NCI-H187 treated with DMSO at 0.1 percent for 48 hours (cell line): ENCODE results near the gene PPARD.
"Not testable (repeated sequence)": the region's sequence is repeated elsewhere in the genome, so short reads cannot be mapped to it uniquely, and the experiment has no call there.

Source experiments
- DNase-seq: peaks from one replicate; lab custom pipeline; 2025; lab: John Stamatoyannopoulos, UW

Gene PPARD

DNA sequence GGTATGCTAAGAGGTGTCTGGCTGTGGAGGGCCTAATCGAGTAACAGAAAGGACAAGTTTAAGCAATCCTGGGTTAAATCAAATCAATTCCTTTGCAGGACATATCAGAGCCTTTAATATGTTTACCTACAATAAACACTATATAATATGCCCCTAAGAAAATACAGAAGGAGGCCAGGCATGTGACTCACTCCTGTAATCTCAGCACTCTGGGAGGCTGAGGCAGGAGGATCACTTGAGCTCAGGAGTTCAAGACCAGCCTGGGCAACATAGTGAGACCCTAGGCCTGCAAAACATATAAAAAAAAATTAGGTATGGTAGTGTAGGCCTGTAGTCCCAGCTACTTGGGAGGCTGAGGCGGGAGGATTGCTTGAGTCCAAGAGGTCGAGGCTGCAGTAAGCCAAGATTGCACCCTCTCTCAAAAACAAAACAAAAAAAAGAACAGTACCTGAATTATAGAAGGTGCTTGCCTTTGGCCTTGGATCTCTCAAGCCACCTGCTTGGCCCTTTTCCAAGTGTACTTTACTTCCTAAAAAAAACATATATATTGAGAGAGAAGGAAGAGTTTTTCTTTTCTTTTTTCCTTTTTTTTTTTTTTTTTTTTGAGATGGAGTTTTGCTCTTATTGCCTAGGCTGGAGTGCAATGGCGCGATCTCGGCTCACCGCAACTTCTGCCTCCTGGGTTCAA lies 96.2 kb downstream of the PPARD start:
- not testable (repeated sequence) for DNase-seq

DNA sequence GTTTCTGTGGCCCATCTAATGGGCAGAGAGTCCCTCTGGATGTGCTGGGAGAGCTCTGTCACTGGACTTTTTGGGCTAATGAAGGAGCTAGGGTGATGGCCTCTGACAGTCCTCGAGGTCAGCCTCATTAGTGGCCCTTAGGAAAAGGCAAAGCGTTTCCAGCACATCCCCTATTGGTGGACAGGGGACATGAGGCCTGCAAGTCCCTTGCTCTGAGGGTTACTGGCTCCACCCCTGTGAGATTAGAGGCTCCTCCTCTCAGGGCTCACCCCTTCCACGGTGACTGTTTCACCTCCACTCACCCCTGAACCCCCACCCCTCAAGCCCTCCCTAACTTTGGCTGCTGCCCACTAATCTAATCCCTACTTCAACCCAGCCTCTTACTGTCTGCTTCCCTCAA lies 97.0 kb downstream of the PPARD start:
- DNase-seq = no peak

DNA sequence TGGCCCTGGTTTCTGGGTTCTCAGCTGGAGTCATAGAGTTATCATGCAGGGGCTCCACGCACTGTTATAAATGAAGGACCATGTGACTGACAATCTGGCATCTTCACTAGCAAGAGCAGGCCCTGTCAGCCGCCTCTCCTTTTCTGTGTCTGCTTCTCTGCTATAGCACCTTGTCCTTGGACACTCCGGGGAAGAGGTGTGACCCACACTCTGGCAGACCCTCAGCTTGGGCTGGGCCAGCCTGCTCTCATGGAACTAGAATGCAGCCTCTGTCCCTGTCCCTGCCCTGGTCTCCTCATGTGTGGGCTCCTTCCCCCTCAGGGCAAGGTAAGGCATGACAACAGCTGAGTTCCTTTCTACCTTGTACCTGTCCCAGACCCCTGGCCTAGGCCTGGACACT lies 98.8 kb downstream of the PPARD start:
- no peak for DNase-seq

DNA sequence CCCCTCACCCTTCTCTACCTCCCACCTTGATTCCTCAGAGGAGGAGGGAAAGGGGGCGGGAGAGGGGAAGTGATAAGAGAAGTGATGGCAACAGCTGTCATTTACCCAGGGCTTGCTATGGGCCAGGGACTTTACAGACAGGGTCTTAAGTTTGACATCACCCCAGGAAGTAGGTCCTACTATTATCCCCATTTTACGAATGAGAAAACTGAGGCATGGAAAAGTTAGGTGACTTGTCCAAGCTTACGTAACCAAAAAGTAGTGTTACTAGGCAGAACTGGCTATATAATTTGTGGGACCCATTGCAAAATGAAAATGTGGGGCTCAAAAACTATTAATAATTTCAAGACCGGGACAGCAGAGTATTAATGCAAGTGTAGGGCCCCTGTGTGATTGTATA lies 99.3 kb downstream of the PPARD start:
- no peak for DNase-seq

DNA sequence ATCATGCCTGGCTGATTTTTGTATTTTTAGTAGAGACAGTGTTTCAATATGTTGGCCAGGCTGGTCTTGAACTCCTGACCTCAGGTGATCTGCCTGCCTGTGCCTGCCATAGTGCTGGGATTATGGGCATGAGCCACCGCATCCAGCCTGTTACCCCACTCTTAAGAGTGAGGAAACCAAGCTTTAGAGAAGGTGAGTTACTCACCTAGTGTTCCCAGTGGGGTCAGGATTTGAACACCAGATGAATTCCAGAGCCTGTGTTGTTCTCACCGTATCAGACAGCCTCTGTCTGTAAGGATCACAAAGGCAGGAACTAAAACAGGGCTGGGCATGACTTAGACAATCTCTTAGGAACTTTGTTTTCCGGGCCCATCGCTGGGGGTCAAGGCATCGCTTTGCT lies 100.3 kb downstream of the PPARD start:
- no peak for DNase-seq

DNA sequence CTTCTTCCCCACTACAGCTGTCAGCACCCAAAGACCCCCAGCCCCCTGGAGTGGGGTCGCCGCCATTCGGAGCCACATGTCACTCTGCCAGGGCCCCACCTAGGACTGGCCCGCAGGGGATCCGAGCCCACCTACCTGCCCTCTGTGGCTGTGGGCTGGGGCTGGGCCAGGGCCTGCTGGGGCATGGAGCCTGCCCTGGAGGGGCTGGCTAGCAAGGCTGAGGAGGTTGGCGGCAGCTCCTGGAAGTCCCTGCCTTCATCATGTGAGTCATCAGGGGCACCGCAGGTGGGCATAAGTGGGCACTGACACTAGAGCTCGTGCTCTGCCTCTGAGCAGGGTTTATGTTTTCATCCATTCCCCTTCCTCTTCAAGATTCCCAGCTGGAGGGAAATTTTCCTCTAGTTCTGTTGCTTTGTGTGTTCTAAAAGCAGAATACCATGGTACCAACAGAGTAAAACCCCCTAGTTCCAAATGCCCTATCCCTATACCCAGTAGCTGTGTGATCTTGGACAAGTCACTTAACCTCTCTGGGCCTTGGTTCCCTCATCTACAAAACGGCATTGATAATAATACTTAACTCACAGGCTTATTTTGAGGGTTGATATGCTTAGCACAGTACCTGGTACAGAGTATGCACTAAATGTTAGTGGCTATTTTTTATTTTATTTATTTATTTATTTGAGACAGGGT lies 101.1 kb downstream of the PPARD start:
- no peak for DNase-seq

DNA sequence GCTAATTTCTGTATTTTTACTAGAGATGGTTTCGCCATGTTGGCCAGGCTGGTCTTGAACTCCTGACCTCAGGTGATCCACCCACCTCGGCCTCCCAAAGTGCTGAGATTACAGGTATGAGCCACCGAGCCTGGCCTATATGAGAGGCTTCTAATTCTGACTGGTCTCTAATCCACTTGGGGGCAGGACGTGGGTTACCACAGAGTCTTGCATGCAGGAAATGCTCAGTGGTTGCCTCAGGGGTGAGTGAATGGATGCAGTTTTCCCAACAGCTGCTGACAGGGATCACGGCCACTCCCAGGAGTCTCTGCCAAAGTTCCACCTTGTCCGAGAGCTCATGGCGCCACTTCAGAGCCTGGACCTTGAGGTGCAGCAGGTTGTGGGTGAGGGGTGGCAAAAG lies 103.3 kb downstream of the PPARD start:
- DNase-seq = no peak

DNA sequence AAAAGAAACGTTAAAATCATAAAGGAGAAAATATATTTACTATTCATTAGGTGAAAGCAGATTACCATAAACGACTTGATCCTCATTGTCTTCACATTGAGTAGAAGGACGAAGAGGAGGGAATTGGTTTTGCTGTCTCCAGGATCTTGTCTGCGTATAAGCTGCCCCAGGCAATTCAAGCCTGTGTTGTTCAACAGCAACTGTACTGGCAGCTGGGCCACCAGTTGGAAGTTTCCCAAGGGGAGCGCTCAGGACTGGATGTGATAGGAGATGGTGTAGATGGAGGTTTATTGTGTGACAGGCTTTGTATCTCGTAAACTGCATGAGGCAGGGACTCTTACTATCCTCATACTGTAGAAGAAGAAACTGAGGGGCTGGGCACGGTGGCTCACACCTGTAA lies 105.8 kb downstream of the PPARD start:
- no peak for DNase-seq

DNA sequence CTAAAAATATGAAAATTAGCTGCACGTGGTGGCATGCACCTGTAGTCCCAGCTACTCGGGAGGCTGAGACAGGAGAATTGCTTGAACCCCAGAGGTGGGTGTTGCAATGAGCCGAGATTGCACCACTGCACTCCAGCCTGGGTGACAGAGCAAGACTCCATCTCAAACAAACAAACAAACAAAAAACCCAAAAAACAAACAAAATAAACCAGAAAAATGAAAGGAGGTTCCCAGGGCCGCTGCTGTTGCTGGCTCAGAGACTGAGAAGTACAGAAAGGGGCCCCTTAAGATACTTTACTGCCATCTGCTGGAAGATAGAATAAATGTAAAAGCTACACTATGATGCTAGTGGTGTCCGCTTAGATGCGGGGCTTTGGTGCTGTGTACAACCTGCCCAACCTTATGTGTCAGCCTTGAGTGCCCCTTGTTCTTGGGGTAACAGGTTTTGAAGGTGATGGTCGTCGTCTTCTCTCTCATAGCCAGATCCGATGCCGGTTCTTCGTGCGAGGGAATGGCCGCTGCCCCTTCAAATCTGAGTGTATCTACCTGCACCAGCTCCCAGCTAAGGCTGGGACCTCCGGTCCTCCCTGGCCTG lies 107.0 kb downstream of the PPARD start:
- DNase-seq = peak; percentile 59

DNA sequence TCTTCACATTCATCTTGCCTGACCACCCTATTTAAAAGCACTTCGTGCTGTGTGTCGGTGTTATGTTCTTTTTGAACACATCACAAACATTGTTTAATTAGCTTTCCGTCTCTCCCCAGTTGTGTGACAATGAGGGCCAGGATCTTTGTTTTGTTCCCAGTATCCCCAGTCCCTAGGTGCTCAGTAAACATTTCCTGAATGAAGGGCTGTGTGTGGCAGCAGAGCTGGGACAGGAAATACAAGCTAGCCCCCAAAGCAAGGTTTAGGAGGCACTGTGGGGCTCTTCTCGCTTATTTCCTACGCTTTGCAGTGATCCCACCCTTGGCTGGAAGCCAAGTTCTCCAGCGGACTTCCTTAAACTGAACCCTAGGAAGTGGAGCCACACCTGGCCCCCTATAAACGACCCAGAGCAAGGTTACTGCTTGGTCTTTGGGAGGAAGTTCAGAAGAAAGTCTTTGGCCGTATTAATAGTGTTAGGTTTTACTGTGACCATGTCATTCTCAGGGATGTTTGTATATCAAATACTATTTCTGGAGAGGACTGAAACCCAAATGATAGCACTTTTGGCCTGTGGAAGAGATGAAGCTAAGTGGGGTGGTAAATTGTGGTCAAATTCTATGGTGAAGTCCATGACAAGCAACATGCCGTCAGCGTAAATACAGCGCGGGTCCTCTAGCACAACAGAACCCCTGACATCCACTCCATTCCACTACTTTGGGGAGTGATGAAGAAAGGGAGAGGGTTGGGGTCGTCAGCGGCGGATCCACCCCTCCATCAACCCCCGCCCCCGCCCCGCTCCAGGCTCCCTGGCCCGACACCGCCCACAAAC lies 109.2 kb downstream of the PPARD start:
- DNase-seq = no peak

DNA sequence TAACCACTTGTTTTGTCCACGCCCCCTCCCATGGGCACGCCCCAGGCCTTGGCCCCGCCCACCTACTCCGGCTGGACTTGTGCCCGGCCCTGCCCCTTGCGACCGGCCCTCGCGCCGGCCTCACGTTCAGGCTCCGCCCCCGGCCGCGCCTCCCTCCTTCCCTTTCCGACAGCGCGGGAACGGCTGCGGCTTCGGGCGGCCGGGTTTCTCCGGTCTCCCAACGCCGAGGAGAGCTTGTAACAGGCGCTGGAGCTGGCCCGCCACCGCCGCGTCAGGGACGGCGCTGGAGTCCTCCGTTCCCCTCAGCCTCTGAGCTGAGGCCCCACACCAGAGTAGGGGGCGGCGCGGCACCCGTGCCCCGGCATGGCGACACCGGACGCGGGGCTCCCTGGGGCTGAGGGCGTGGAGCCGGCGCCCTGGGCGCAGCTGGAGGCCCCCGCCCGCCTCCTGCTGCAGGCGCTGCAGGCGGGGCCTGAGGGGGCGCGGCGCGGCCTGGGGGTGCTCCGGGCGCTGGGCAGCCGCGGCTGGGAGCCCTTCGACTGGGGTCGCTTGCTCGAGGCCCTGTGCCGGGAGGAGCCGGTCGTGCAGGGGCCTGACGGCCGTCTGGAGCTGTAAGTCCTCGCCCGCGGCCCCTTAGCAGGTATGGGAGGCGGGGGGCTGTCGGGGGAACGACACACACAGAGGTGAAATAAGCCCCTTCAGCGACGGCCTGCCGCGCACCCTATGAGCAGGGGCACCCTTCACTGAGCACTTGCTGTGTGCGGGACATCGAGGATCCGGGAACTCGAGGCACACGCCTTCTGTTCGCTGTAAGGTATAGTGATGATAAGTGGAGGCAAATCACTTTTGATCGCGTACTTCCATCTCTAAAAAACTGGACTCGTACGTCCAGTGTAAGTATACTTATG lies 110.1 kb downstream of the PPARD start, which contains the start of gene FANCE:
Gene FANCE, plus strand, starts transcription at position 156 of the 908 bp plus-strand sequence. Its CDS starts 208 bp downstream, at position 364.
- peak; percentile 33 for DNase-seq

DNA sequence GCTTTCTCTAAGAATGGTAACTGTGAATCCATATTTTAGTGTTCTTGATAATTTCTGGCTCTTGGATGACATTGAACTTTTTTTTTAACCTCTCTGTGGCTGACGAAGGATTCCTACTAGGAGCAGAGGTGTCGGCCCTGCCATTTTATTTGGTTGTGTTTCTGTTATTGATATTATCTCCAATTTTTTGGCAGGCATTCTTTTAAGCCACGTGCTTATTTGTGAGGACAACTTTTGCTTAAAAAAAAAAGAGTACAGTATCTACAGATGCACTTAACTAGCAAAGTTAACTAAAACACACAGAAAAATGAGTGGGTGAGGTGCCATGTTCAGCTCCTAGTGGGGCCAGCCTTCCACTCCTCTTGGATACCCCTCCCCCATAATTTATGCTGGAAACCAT lies 110.9 kb downstream of the PPARD start:
- DNase-seq = no peak

DNA sequence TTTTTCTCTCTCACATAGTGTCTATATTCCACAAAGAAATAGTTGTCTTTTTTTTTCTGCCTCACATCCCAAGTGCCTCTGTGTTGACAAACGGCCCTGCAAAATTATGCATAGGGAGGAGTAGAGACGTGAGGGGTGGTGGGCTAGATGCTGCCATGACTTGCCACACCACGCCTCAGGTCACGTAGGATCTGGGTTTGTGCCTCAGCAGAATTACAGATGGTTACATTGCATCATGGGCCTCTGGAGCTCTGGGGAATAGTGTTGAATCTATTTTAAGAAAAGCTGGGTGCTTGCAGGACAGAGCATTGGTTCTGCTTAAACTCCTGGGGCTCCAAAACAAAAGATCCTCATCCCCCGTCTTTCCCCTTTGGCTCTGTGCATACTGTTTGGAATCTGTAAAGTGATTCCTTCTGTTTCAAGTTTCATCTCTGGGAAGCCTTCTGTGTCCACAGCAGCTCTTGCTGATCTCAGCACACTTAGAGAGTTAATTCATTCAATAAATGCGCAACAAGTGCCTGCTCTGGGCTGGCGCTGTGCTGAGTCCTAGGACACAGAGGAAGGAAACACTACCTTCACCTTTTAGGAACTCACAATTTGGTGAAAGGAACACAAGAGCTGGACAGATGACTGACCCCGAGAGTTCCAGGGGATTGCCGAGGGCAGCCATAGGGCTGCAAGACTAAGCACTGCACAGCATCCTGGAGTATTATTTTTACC lies 112.2 kb downstream of the PPARD start:
- DNase-seq = no peak

DNA sequence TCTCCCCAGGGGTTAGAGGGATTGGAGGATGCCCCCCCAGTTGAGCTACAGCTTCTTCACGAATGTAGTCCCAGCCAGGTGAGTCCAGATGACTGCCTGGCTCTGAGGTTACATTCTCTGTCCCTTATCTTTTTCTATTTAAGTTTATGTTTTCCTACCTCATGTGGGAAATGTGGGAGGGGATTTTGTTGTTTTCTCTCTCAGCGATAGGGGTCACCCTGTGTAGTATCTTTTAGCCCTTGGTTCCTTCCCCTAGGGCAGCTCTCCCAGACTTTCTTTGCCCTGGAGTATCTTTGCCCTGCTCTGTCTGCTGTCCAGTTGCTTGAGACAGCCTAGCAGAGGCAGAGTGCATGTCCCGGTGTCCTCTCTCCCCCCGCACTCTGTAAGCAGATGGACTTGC lies 115.5 kb downstream of the PPARD start:
- no peak for DNase-seq

DNA sequence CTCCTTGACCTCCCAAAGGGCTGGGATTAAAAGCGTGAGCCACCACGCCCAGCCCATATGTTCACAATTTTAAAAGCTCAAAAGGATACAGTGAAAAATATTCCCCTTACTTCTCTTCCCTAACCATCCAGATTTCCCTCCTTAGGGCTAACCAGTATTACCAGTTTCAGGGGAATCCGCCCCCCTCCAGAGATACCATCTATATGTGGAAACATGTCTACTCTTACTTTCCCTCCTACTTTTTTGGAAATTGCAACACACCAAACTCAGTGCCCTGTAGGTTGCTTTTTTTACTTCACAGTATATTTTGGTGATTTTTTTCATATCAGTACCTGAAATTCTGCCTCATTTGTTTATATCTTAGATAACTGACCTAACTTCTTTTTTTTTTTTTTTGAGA lies 118.9 kb downstream of the PPARD start:
- no peak for DNase-seq

DNA sequence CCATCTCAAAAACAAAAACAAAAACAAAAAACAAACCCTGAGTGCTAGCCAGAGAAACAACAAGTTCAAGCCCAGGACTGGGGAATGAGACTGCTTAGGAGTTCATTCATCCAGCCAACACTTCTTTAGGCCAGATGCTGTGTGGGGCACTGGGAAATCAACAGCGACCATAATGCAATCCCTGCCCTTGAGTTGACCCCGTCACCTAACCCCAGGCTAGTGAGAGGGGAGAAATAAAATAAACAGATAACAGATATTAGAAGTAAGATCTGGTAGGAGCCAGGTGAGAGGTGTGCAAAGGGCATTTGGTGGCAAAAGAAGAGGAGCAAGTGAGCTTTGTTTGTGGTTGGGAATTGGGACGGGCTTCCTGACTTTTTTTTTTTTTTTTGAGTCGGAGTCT lies 120.9 kb downstream of the PPARD start:
- no peak for DNase-seq

DNA sequence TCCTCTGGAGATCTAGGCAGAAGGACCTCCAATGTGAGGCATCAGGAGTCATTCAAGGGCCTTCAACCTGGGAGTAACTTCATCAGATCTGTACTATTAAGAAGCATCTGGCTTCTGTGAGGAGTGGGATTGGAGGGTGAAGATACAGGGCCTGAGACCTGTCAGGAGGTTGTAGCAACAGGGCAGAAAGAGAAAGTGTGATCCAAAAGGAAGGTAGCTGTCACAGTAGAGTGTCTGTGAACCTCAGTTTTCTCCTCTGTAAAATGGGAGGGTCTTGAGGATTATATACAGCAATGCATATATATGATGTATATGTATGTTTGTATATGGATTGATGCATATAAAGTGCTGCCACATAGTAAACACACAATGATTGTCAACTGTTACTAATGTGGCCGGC lies 123.3 kb downstream of the PPARD start:
- no peak for DNase-seq

DNA sequence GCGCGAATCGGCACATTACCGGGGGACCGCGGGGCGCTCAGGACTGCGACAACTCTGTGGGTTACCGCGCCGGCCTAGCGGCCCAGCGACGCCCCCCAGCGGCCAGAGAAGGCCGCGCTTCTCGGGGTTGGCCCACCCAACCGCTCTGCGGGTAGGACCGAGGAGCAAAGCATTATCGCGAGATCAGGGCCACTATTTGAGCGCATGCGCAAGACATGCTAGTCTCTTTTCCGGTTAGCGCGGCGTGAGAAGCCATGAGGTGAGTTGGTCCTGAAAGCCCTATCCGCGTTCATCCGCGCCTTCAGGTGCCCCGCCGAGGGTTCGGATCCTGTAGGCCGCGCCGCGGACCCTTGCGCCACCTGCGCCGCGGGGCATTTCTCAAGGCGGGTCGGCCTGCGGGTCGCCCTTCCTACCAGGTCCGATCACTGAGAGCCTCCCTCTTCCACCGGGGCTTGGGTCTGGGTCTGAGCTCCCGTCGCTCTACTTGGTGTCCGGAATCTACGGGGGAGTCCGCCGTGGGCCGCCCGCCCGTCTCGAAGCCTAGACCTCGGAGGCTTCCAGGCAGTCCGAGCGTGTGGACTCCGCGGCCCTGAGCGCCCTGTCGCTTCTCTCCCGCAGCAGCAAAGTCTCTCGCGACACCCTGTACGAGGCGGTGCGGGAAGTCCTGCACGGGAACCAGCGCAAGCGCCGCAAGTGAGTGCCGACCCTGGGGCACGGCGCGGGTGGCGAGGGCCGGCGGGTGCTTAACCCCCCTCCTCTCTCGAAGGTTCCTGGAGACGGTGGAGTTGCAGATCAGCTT lies 126.0 kb downstream of the PPARD start, which contains the start of gene RPL10A:
Gene RPL10A, plus strand, starts transcription at position 221 of the 799 bp plus-strand sequence. Its CDS starts 34 bp downstream, at position 255.
- peak; percentile 87 for DNase-seq

DNA sequence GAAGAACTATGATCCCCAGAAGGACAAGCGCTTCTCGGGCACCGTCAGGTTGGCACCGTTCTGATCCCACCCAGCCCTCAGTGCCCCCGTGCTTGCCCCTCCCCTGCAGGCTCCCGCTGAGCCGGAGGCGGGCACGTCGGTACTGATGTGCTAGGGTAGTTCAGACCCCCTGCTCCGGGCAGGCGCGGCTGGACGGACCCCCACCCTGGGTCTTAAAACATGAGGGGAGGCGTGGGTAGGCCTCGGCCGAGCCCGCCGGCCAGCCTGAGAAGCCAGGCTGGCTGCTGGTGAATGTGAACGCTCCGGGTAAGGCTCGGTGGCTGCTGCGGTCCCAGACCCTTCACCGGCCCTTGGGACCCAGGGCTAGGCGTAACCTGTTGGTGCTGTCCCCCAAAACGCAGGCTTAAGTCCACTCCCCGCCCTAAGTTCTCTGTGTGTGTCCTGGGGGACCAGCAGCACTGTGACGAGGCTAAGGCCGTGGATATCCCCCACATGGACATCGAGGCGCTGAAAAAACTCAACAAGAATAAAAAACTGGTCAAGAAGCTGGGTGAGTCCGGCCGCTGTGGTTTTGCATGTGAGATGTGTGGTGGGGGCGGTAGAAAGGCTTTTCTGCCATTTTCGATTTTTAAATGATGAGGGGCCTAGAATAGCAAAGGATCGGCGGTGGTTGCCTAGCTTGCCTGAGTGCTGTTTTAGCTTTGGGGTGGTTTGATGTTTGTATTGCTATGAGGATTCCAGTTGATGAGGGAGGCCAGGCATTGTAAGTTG lies 126.8 kb downstream of the PPARD start:
- no peak for DNase-seq
